ENCODE results near the gene SNX5. TPM values are rescaled to one million over a fixed set of nuclear protein-coding genes. Genes with fewer than 3 reads are reported as not detected.

Gene SNX5
- total RNA-seq, 1 experiment from 2014 or later: 90.8 TPM

GRCh38 chr20:17904027-17904426 lies 64.6 kb downstream of the SNX5 start:
- POLR2A ChIA-PET: no interaction called here
- TF ChIP-seq POLR2AphosphoS5 (IDR thresholded peaks at IDR 0.05; ENCODE audit: low read depth, low read length) (no peak), CTCF (IDR thresholded peaks at IDR 0.05) (no peak), TCF7L2 (IDR thresholded peaks at IDR 0.05; ENCODE audit: low read depth, low read length) (no peak), REST (IDR thresholded peaks at IDR 0.05; ENCODE audit: insufficient read depth in 1 of 2, low read depth in 2 of 2, low read length in 1 of 2) (no peak), SIN3A (IDR thresholded peaks at IDR 0.05; ENCODE audit: borderline replicate concordance, insufficient read depth, low read depth, low read length) (no peak)
- no peak for DNase-seq (ENCODE audit: low read depth, low spot score)
- in situ Hi-C loops (cut with HindIII; ENCODE audit: low pct_unique_long_range_greater_than_20kb, low sequenced_read_pairs) (no loop called here), intact Hi-C loops (cut with micrococcal nuclease; ENCODE audit: unreplicated experiment) (no loop called here)
- no peaks in the 10 kb centered on the region for H3K36me3 ChIP-seq (ENCODE audit: control insufficient read depth, insufficient read depth, low read length)
- H3K4me1 ChIP-seq (ENCODE audit: control insufficient read depth, insufficient read depth, low read length): no peaks in the 10 kb centered on the region
- H3K27ac ChIP-seq (ENCODE audit: low read length): no peak overlapping the region
- CTCF ChIA-PET: no interaction called here
- no peak for ATAC-seq
- H3K27me3 ChIP-seq (ENCODE audit: control insufficient read depth, insufficient read depth, low read length): no peaks in the 10 kb centered on the region
- no TSS peak for BruUV-seq (replicated peaks)
- H3K4me3 ChIP-seq (ENCODE audit: low read depth in 2 of 2, low read length in 2 of 2): no peak overlapping the region
- H3K9me3 ChIP-seq (ENCODE audit: control insufficient read depth, insufficient read depth, low read depth, low read length): no peaks in the 10 kb centered on the region

- no peak for TF ChIP-seq TCF7L2 (IDR thresholded peaks at IDR 0.05; ENCODE audit: low read depth, low read length)
- Histone ChIP-seq H3K9me3 (ENCODE audit: control insufficient read depth, insufficient read depth, low read depth, low read length) (no peaks in the 10 kb centered on the region), H3K4me3 (ENCODE audit: low read depth in 2 of 2, low read length in 2 of 2) (no peak overlapping the region), H3K4me1 (ENCODE audit: control insufficient read depth, insufficient read depth, low read length) (no peaks in the 10 kb centered on the region), H3K36me3 (ENCODE audit: control insufficient read depth, insufficient read depth, low read length) (no peaks in the 10 kb centered on the region), H3K27me3 (ENCODE audit: control insufficient read depth, insufficient read depth, low read length) (no peaks in the 10 kb centered on the region), H3K27ac (ENCODE audit: low read length) (no peak overlapping the region)
- in situ Hi-C loops (cut with HindIII; ENCODE audit: low pct_unique_long_range_greater_than_20kb, low sequenced_read_pairs) (no loop called here), intact Hi-C loops (cut with micrococcal nuclease; ENCODE audit: unreplicated experiment) (no loop called here)
- no TSS peak for BruUV-seq (replicated peaks)
- ATAC-seq (no peak), DNase-seq (ENCODE audit: low read depth, low spot score) (no peak)
- CTCF ChIA-PET: no interaction called here
- POLR2A ChIA-PET: no interaction called here
Measured at GRCh38 chr20:17902531-17903083, 66.0 kb downstream of the SNX5 start.

- Histone ChIP-seq H3K9me3 (ENCODE audit: control insufficient read depth, insufficient read depth, low read depth, low read length) (no peaks in the 10 kb centered on the region), H3K4me1 (ENCODE audit: control insufficient read depth, insufficient read depth, low read length) (no peaks in the 10 kb centered on the region), H3K4me3 (ENCODE audit: low read depth in 2 of 2, low read length in 2 of 2) (no peak overlapping the region), H3K27ac (ENCODE audit: low read length) (no peak overlapping the region), H3K36me3 (ENCODE audit: control insufficient read depth, insufficient read depth, low read length) (no peaks in the 10 kb centered on the region), H3K27me3 (ENCODE audit: control insufficient read depth, insufficient read depth, low read length) (no peaks in the 10 kb centered on the region)
- ChIA-PET POLR2A (interaction anchor here (0.6 kb wide), 1 partner anchor 236 kb away, joined by 5 read pairs; no protein-coding TSS in a partner anchor), CTCF (no interaction called here)
- ATAC-seq: no peak
- no TSS peak for BruUV-seq (replicated peaks)
- in situ Hi-C loops (cut with HindIII; ENCODE audit: low pct_unique_long_range_greater_than_20kb, low sequenced_read_pairs): no loop called here
- TF ChIP-seq TCF7L2 (IDR thresholded peaks at IDR 0.05; ENCODE audit: low read depth, low read length) (no peak), CTCF (IDR thresholded peaks at IDR 0.05) (no peak), REST (IDR thresholded peaks at IDR 0.05; ENCODE audit: insufficient read depth in 1 of 2, low read depth in 2 of 2, low read length in 1 of 2) (no peak), POLR2AphosphoS5 (IDR thresholded peaks at IDR 0.05; ENCODE audit: low read depth, low read length) (no peak), SIN3A (IDR thresholded peaks at IDR 0.05; ENCODE audit: borderline replicate concordance, insufficient read depth, low read depth, low read length) (no peak)
- intact Hi-C loops (cut with micrococcal nuclease; ENCODE audit: unreplicated experiment): no loop called here
- DNase-seq (ENCODE audit: low read depth, low spot score): no peak
Measured at GRCh38 chr20:17901971-17902370, 66.6 kb downstream of the SNX5 start.
